HG02759 (cell line): ENCODE measurements around the gene C4A.
"Not testable (repeated sequence)": the region's sequence is repeated elsewhere in the genome, so short reads cannot be mapped to it uniquely, and the experiment has no call there.

Source experiments
- ATAC-seq: cut with Tn5 transposase; IDR thresholded peaks from one replicate; pipeline ENCODE4 v1.9.1; 2021; ENCODE audit warnings: mild to moderate bottlenecking, moderate library complexity; ENCODE audit not compliant: unreplicated experiment

C4A gene

GRCh38 chr6:31981744-31982143, at the start of gene C4A:
C4A (plus strand) TSS chr6:31982057; CDS start chr6:31982108, 51 bp downstream.
- ATAC-seq: not testable (repeated sequence)

DNA sequence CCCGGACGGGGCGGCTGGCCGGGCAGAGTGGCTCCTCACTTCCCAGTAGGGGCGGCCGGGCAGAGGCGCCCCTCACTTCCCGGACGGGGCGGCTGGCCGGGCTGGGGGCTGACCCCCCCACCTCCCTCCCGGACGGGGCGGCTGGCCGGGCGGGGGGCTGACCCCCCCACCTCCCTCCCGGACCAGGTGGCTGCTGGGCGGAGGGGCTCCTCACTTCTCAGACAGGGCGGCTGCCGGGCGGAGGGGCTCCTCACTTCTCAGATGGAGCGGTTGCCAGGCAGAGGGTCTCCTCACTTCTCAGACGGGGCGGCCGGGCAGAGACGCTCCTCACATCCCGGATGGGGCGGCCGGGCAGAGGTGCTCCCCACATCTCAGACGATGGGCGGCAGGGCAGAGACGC, 49.7 kb upstream of the C4A start:
- ATAC-seq: not testable (repeated sequence)

DNA sequence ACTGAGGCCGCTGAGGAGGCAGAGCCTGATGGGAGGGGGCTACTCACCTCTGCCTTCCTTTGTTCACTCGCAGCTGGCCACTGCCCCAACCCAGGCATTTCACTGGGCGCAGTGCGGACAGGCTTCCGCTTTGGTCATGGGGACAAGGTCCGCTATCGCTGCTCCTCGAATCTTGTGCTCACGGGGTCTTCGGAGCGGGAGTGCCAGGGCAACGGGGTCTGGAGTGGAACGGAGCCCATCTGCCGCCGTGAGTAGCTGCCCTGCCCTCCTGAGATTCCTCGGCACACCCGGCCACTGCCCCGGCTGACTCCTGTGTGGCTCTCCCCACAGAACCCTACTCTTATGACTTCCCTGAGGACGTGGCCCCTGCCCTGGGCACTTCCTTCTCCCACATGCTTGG, 48.3 kb upstream of the C4A start:
- no peak for ATAC-seq

DNA sequence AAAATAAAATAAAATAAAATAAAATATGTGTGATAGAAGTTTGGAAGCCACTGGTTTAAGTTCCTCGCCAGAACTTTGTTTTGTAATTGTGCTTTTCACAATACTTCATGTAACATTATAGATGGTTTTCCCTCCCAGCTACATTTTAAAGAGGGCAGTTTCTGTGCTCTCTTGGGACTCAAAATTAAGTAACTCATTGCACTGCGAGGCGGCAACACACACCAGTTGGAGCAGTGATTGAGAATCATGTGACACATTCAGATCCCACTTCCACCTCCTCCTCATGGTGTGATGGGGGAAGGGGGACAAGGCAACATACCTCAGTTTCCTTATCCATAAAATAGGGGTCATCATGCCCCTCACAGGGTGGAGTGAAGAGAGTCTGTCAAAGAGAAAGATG, 46.8 kb upstream of the C4A start:
- no peak for ATAC-seq

- ATAC-seq: no peak
Observed at GRCh38 chr6:31935823-31936222, 46.0 kb upstream of the C4A start.

DNA sequence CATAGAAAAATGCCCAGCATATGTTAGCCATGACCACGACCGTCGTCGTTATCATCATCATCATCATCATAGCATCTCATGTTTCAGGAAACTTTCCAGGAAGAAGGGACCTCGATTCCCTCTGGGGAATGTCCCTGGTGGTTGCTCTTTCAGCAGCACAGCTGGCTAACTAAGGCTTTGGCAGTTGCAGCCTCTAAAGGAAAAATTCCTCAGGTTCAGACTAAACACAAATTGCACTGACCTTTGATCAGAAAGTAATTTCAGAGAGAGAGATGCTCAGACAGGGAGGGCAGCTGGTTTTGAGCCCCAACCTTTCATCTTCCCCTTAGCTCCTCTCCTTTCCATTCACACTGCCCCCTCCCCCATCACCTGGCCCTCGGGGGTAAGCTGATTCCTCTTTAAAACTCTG, 41.6 kb upstream of the C4A start:
- ATAC-seq: no peak

DNA sequence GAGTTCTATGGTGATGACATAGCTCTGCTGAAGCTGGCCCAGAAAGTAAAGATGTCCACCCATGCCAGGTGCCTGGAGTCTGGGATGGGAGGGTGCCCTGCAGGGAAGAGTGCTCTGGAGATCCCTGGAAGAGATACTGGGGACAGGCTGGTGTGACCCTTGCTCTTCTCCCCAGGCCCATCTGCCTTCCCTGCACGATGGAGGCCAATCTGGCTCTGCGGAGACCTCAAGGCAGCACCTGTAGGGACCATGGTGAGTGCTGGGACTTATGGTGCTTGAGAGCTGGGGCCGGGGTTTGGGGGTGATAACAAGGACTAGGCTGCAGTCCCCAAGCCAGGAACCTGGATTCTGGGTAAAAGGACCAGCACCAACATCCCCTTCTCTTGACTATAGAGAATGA, 38.1 kb upstream of the C4A start:
- no peak for ATAC-seq

- no peak for ATAC-seq
Observed at GRCh38 chr6:31945154-31945506, 36.7 kb upstream of the C4A start.

GRCh38 chr6:31945507-31946369, 36.1 kb upstream of the C4A start, which contains the start of gene CFB:
CFB (plus strand) TSS chr6:31946095; CDS start chr6:31946222, 127 bp downstream.
- ATAC-seq: no peak

GRCh38 chr6:31946370-31946885, 35.4 kb upstream of the C4A start:
- no peak for ATAC-seq

DNA sequence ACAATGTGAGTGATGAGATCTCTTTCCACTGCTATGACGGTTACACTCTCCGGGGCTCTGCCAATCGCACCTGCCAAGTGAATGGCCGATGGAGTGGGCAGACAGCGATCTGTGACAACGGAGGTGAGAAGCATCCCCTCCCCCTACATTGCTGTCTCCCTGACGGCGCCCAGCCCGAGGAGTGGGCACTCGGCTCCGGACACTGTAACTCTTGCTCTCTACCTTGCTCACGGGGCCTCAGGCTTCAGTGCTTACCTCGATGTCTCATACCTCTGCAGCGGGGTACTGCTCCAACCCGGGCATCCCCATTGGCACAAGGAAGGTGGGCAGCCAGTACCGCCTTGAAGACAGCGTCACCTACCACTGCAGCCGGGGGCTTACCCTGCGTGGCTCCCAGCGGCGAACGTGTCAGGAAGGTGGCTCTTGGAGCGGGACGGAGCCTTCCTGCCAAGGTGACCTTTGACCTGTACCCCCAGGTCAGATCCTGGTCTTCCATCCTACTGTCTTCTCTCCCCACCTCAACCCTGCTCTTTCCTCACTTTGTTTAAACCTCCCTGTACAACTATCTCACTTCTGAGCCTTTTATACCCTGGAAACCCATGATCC, 34.7 kb upstream of the C4A start:
- ATAC-seq: no peak

GRCh38 chr6:31947864-31948263, 34.0 kb upstream of the C4A start:
- ATAC-seq: no peak

GRCh38 chr6:31948306-31948705, 33.6 kb upstream of the C4A start:
- no peak for ATAC-seq

DNA sequence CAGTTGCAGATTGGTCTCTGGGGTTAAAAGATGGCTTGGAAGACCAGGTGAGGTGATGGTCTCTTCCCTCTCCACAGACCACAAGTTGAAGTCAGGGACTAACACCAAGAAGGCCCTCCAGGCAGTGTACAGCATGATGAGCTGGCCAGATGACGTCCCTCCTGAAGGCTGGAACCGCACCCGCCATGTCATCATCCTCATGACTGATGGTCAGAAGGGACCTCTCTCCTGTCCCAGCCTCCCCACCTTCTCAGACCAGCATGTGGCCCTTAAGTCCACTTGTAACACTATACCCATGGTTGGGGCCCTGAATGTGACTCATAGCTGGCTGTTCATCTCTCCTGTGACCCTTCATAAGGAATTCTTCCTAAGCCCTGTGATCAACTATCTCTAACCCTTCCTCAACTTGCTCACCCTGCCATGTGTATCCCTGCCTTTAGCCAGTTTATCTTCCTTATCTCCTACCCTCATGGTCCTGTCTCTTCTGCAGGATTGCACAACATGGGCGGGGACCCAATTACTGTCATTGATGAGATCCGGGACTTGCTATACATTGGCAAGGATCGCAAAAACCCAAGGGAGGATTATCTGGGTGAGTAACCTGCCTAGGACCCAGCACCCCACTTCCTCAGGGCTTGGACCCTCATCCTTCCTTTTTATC, 33.0 kb upstream of the C4A start:
- no peak for ATAC-seq

DNA sequence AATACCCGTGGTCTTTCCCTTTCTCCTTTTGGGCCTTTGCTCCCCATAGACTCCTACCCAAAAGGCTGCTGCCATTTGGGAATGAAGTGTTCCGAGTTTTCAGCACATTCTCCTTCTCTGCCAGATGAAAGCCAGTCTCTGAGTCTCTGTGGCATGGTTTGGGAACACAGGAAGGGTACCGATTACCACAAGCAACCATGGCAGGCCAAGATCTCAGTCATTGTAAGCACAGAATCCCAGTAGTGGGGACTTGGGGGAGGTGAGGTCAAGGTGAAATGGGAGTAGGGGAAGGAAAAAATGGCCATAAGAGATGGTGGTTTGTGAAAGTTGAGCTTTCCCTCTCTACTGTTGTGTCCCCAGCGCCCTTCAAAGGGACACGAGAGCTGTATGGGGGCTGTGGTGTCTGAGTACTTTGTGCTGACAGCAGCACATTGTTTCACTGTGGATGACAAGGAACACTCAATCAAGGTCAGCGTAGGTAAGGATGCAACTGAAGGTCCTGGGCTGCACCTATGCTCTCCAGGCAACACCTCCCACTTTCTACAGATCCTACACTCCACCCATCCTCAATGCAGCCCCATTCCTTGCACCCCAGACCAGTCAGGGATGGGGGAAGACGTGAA, 31.8 kb upstream of the C4A start:
- no peak for ATAC-seq

- ATAC-seq: no peak
Observed at GRCh38 chr6:31952140-31952805, 29.6 kb upstream of the C4A start.

DNA sequence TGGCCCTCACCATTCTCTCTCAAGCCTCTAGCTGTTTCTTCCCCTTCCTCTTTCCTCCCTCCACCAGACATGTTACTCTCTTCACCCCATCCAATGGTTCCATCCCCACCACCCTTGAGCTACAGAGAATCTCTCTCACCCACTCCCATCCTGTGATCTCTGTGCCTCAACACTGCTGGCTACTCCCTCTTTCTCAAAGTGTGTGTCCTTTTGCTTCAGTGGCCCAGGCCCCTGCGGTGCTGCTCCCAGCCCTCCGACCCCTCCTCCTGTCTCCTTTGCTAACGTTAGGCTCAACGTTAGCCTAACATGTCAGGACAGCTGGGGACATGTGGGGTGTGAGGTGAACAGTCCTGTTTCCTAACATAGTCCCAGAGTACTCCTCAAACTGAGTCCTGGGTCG, 29.0 kb upstream of the C4A start:
- no peak for ATAC-seq

GRCh38 chr6:31954511-31954910, 27.3 kb upstream of the C4A start:
- ATAC-seq: no peak

- ATAC-seq: no peak
Observed at GRCh38 chr6:31956796-31957195, 25.1 kb upstream of the C4A start.

GRCh38 chr6:31958412-31958740, 23.5 kb upstream of the C4A start:
- ATAC-seq: peak; percentile 3
